GM19043 (cell line): ENCODE data around the gene PKIG.

ENCODE experiments used
- ATAC-seq: cut with Tn5 transposase; IDR thresholded peaks from one replicate; pipeline ENCODE4 v1.9.1; 2021; ENCODE audit warnings: low read depth; ENCODE audit not compliant: unreplicated experiment

Gene PKIG

DNA sequence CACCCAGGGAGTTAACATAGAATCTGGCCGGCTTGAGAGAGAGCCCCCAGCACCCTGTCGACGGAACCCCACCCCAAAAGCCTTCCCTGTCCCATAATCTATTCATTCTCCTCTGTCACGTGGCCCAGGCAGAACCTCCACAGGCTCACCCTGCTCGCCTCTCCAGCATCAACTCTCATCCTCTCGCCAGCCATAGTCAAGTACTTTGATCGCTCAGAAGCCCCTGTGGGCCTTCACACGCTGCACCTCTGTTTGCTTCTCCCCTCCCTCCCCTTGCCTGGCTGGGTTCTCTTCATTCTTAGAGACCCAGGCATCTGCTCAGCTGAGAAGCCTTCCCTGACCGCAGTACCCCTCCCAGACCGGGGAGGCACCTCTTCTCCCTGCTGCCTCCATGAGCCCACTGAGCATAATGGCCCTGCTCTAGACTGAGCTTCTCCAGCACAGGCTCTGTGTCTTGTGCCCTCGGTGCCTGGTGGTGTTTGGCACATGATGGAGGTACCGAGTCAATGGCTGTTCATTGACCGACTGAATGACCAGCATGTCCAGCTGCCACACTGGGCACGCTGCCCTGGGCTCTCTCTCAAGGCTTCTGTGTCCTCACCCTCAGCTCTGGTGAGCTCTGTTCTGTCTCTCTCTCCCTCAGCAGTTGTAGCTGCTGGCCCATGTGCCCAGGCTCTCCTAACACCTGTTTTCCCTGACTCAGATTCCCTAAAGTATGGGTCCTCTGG is 33.7 kb downstream of the PKIG start:
- ATAC-seq, result no peak

DNA sequence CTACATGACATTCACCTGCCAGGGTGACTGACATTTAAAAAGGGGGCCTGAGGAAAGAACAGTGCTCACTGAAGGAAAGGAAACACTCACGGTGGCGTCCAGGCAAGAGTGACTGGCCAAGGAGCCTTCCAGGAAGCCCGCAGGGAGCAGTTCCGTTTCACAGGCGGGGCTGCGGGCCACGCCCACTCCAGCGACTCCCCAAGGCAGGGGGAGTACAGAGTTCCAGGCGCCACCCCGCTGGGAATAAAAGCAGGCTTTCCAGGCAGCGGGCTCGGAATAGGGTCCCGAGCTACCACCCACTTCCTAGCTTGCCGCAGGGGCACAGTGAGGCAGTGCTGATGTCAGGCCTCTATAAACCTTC is 34.2 kb downstream of the PKIG start:
- ATAC-seq, result no peak

DNA sequence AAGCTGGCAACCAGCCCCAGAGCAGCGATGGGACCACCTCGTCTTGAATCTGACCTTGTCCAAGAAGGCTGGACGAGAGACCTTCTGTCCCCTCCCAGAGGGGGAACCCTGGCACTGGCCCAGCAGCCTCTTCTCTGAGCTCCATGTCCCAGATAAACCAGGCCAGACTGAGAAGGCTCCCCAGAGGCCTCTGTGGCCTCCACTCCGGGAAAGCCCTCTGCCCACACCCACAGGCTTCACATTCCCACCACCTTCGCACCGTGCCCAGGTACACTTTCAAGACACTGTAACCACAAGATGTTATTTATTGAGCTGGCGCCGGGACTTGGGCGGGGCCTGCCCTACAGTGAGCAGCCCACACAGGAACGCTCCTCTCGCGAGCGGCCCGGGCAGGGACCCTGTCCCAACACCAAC is 35.9 kb downstream of the PKIG start:
- no peak for ATAC-seq

DNA sequence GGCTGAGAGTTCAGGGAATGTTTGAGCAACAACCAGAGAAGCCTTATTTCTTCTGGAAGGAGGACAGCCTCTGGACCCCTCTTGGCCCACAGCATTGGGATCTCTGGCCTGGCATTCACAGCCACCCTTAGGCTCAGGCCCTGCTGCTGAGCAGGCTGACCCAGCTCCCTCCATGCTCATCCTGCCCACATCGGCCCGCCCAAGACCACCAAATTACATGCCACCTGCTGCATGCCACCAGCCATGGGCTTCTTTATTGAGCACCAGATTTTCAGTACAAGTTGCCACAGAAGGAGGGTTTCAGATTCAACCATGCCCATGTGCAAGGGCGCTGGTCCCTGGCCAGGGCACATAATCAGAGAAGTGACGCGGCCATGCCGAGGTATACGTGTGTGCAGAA is 36.9 kb downstream of the PKIG start:
- no peak for ATAC-seq

DNA sequence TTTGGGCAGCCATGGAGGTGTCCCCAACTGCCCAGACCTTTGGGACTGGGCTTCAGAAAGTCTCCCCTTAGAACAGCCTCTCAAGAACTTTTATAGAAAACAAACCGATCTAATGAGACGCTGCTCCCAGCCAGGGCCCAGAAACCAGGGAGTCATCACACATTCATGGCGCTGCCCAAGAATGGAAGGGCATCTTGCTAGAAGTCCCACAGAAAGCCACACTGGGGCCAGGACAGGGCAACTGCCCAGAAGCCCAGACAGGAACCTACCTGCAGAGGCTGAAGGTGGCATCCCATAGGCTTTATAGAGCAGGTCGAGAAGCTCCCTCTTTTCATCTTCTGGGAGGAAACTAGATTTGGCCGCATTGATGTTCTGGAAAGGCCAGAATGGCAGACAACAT is 37.7 kb downstream of the PKIG start:
- no peak for ATAC-seq

DNA sequence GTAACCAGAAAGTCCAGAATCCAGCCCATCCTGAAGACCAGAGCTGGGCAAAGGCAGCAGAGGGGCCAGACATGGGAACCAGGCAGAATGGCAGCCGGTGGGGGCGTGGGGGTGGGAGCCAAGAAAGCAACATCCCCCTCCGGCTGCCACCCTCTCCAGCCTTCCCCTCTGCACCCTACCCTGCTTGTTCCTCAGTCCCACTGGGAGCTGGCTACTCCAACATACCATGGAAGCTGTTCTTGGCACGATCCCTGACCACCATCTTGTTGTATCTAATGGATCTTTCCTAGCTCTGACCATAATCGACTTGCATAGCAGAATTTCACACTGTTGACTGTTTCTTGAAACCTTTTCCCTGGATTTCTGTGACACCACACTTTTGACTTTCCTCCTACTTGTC is 38.9 kb downstream of the PKIG start:
- ATAC-seq, result no peak

DNA sequence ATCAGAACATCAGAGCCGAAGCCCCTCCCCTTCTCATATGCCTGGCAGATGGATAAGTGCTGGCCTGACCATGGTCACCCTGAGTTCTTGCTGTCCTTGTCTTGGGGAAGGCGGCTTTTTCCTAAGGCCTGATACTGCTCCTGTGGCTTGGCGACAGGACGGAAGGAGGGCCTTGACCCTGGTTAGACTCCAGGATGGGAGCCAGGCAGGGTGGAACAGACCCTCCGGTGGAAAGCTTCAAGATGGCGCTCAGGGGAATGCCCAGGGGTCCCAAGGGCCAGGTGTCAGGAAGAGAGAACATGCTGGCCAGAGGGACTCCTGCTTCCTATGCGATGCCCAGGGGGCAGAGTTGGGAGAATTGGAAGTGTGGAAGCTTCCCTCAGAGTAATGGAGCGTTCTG is 39.6 kb downstream of the PKIG start:
- no peak for ATAC-seq

DNA sequence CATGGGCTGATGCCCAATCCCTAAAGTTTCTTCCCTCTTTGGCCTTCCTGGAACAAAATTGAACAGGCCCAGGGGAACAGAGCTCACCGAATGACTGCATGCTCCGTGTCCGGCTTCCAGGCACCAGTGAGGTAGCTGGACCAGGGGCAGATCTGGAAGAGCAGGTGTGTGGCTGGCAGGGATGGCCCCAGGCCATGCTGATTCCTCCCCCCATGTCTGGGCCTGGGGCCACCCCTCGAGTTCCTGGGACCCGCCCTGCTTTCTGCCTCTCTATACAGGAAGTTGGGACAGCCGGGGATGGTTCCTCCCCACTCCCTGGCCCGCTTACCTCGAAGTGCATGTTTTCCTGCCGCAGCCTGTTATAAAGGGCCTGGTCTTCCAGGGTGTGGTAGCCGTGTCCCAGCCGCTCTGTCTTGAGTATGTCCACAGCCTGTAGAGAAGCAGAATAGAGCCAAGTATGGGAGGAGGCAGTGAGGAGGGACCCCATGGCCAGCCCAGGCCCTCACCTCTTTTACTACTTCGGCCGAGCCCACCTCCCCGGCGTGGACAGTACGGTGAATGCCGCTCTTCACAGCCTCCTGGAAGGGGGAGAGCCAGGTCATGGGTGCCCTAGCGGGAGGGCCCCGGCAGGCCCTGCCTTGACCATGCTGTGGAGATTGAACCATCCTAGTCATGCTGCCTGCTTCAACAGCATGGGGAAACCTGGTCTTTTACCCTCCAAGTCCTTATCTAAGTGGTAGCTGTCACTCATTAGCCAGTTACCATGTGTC is 40.3 kb downstream of the PKIG start:
- no peak for ATAC-seq

DNA sequence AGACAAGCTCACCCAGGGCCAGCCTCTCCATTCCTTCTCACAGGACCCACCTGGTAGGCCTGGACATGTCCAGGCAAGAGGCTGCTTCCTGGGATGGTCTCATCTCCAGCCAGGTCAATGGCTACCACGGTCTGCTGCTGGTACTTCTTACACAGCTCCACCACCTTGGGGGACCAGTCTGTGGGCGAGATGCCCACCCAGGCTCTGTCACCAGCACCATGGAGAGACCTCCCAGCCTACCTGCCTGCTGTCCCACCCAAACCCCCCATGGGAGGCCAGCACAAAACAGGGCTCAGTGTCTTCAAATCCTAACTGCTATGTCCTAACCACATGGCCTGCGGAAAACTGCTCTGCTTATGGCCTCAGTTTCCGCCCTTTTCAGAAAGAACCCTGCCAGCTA is 41.8 kb downstream of the PKIG start:
- no peak for ATAC-seq

DNA sequence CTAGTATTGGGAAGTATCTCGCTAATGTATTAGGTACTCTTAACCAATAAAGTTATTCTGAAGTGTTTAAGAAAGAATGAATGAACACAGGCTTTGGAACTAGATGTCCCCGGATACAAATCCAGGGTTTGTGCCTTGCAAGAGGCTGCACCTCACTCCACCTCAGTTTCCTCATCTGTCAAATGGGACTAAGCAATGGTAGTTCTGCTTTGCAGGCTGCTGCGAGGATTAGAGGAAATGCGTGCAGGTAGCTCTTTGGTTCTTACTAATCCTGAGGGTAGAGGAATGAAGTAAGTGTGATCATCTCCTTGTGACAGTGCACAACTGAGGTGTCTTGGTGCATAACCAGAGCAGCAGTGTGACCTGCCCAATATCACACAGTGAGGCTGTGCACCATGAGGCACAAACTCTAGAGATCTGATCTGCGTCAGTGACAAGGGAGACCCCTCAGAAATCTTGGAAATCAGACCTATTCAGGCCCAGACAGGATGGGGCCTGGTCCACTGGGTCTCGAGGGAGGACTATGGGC is 42.4 kb downstream of the PKIG start:
- ATAC-seq, result no peak

DNA sequence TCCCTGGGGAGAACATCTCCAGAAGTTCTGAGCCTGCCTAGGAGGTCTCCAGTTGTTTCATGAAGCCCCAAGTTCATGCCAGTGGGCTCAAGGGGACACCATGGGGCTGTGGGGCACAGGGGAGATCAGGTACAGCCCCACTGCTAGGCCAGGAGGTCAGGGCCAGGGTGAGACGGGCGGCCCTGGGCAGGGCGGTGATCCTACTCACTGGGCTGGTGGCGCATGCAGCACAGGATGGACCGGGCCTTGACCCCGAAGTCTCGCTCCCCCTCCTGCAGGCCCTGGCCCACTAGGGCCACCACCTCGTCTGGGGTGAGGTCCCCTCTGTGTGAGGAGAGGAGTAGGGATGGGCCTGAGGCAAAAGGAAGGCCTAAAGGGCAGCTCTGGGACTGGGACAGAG is 43.0 kb downstream of the PKIG start:
- ATAC-seq, result no peak

DNA sequence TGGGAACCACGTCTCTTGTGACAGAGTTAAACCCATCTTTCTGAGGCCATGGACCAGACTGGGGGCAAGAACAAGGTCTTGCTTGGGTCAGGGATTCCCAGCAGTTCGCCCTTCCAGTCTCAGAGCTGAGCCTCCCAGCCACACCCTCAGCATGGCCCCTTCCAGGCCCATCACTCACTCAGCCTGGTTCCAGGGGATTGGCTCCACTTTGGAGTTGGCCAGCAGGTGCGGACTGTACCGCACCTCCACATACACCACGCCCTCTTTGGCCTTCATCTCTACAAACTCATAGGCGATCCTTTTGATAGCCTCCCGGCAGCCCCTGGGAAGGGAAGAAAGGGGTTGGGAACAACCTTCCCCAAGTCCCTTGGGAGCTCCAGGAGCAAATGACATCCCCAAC is 43.9 kb downstream of the PKIG start:
- ATAC-seq, result no peak

DNA sequence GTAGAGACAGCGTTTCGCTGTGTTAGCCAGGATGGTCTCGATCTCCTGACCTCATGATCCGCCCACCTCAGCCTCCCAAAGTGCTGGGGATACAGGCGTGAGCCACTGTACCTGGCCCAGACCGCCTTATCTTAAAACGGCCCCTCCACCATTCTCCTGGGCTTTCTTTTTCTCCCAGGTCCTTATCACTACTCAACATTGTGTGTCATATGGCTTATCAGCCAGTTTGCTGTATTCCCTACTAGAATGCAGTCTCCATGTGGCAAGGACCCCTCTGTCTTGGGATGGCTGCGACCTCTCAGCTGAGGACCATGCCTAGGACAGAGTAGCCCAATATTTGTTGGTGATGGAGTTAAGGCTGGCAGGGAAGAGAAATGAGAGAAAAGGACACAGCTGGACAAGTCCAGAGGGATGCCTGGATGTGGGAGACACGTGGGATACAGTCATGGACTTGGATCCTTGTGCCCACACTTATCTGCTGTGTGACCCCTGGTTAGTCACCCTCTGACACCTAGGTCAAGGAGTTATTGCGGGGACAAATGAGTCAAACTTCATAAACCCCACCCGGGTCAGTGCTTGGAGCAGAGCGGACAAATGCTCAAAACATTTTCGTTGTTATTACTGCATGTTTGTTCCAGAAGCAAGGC is 45.1 kb downstream of the PKIG start:
- ATAC-seq, result no peak

DNA sequence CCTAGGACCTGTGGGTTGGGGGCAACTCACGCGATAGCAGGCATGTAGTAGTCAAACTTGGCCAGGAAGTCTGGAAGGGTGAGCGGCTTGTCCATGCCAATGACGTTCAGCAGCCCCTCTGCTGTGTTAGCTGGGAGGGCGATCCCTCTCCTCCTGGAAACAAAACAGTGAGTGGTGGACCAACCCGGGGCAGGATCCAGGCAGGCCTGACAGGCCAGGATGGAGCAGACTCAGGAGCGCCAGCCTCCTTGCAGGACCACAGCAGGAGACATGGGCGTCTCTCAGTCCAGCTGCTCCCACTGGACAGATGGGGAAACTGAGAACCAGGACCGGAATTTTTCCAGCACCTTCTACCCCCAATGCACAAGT is 46.6 kb downstream of the PKIG start:
- ATAC-seq, result no peak

DNA sequence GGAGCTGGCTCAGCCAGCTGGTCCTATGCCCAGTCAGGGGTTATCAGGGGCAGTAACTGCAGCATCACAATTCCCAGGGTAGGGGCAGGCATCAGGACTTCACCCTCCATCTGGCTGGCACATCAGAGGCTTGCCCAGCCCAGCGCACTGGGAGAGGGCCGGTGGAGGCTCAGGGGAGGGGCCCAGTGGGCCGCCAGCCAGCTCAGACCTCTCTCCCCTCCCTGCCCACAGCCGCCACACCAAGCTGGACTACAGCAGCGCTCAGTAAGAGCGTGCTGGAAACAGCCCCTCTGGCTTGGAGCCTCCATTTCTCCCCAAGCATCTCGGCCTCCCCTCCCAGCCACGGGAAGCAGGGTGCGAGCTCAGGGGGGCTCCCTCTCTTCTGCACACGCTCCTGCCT is 47.2 kb downstream of the PKIG start:
- no peak for ATAC-seq

DNA sequence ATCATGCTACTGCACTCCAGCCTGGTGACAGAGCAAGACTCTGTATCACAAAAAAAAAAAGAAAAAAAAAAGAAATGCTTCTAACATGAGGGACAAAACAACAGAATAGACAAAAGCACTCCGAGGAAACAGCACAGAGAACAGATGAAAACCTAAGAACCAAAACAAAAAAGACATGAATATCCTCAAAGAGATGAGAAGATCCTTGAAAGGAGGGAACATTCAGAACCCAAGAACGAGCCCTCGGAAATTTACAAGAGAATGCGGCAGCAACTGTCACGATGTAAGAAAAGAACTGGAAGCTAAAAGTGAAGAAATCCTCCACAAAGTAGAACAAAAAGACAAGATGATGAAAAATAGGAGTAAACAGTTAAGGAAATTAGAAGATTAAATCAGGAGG is 47.9 kb downstream of the PKIG start:
- no peak for ATAC-seq

DNA sequence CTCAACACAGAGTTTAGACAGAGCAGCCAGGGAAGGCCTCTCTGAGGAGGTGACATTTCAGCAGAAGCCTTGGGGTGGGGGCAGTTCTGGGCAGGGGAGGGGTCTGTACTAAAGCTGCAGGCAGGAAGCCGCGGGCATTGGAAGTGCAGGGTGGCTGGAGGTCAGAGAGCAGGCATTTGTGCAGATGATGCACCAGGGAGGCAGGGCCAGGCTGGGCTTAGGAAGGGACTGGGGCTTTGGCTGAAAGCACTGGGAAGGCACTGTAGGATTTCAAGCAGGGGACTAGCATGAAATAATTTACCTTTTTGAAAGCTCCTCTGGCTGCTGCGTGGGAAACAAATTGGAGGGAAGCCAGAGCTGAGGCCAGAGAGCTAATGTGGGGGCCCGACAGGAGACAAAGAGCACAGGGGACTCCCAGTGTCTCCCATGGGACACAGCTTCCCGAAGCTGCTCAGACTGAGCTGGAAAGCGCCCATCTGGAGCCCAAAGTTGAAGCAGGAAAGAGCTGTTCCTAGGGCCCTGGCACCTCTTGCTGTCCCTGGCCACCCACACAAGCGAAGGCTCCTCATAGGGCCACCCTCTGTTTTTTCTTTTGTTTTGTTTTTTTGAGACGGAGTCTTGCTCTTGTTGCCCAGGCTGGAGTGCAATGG is 49.8 kb downstream of the PKIG start:
- ATAC-seq, result no peak

DNA sequence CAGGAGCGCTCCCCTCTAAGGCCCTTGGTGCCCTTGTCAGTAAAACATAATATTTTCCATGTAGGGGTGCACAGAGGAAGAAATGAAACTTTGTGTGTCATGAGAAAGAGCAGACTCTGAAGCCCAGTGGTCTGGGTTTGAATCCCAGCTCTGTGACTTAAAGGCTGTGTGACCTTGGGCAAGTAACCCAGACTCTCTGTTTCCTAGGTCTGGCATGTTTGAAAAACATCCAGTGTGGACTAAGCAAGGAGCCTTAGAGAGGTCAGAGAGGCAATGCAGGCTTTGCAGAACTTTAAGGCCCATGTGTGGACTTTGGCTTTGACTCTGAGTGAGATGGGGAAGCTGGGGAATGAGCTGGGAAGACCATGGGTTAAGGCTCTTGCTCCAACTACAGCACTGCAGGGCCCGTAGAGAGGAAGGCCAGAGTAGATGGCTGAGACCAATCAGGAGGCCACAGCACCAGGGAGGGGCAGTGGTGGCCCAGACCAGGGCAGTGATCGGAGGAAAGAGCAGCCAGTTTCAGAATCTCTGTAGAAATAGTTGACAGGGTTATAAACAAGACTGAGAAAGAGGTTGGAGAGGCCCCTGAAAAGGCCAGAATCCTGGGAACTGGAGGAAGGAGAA is 50.9 kb downstream of the PKIG start:
- ATAC-seq, result no peak

DNA sequence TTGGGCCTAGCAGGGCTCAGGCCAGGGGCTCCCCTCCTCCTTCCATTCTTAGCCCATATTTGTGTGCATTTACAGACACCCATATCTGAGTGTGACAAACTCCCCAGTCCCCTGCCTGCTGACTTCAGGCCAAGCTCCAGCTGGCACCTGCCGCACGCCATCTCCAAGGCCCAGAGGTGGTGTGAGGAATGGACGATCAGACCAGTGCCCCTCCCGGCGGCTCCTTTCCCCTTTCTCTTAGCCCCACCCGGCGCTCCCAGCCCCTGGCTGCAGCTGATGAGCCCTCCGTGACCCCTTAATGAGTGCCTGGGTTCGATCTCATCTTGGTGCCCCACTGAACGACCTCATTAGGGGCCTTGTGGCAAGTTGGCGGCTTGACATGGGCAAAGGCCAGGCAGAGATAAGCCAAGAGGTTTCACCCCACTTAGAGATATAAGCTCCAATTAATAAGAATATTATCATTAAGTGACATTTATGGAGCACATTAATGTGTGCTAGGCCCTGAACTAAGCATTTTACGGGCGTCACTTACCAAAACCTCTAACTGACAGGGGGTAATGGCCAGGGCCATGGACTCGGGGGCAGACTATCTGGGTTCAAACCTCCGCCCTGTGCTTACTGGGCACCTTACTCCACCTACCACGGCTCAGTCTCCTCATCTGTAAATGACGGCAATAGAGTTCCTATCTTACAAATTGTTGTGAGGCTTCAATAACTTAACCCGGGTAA is 51.7 kb downstream of the PKIG start:
- no peak for ATAC-seq

DNA sequence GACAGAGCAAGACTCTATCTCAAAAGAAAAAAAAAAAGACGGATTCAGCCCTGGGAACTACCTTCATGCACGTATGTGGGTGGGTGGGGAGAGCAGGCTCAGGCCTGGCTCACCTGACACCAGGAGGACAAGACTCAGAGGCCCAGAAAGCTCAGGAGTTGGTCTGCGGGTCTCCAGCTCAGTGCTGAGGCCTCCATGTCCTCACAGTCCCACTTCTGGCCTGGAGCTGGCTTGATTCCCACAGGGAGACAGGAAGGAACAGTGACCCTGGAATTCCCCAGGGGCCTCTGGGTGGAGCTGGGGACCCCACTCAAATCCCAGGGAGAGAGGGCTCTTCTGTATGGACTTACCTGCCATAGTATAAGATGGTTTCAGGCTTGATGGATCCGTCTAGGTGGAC is 53.5 kb downstream of the PKIG start:
- ATAC-seq, result no peak
